ENCODE data around the gene NPB. TPM values are rescaled to one million over a fixed set of nuclear protein-coding genes. Genes with fewer than 3 reads are reported as not detected.

Gene NPB
- total RNA-seq, 2 donors from 2014 or later, result 0.66 to 1.8 TPM

DNA sequence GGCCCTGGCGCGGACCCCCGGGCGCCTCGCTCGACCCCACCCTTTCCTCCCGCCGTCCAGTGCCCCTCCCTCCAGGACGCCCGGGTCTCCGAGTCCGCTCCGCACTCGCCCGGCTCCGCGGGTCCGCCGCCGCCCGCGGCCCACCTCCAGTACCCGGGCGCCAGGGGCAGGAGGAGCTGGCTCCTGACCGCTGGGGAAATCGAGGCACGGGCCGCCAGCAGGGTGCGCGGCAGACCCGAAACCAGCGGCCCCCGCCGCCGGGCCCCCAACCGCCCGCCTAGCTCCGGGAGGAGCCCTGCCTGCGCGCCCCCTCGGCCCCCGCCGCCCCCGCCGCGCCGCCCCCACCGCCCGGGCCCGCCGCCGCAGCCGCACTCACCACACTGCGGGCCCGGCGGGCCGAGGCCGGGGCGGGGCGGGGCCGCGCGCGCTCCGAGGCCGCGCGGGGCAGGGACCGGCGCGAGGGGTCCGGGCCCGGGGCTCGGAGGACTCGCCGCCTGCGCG is 25.2 kb downstream of the NPB start:
- Histone ChIP-seq H3K27ac (peak overlapping the region; percentile 89 to 98 (median 96)), H3K36me3 (replicated peaks in 1 of 2; ENCODE audit: insufficient read depth in 1 of 2, low read depth in 2 of 2) (no peaks in the 10 kb centered on the region), H3K9me3 (no peaks in the 10 kb centered on the region), H3K4me3 (peak overlapping the region; percentile 85 to 98), H3K27me3 (no peaks in the 10 kb centered on the region), H3K4me1 (peaks cover 51% of the 10 kb centered on the region)
- ATAC-seq (peak; percentile 0), DNase-seq (no peak)
- intact Hi-C loops (cut with DNase I), result no loop called here
- no peak for TF ChIP-seq POLR2A (IDR thresholded peaks at IDR 0.05)
- TF ChIP-seq, protein P1, sequence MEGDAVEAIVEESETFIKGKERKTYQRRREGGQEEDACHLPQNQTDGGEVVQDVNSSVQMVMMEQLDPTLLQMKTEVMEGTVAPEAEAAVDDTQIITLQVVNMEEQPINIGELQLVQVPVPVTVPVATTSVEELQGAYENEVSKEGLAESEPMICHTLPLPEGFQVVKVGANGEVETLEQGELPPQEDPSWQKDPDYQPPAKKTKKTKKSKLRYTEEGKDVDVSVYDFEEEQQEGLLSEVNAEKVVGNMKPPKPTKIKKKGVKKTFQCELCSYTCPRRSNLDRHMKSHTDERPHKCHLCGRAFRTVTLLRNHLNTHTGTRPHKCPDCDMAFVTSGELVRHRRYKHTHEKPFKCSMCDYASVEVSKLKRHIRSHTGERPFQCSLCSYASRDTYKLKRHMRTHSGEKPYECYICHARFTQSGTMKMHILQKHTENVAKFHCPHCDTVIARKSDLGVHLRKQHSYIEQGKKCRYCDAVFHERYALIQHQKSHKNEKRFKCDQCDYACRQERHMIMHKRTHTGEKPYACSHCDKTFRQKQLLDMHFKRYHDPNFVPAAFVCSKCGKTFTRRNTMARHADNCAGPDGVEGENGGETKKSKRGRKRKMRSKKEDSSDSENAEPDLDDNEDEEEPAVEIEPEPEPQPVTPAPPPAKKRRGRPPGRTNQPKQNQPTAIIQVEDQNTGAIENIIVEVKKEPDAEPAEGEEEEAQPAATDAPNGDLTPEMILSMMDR (IDR thresholded peaks at IDR 0.05), result no peak
- 1% methylated on average over 24 of the region's 78 CpGs; no CpG with 5 or more reads in 1 of the 2 donors for WGBS, 2 donors

DNA sequence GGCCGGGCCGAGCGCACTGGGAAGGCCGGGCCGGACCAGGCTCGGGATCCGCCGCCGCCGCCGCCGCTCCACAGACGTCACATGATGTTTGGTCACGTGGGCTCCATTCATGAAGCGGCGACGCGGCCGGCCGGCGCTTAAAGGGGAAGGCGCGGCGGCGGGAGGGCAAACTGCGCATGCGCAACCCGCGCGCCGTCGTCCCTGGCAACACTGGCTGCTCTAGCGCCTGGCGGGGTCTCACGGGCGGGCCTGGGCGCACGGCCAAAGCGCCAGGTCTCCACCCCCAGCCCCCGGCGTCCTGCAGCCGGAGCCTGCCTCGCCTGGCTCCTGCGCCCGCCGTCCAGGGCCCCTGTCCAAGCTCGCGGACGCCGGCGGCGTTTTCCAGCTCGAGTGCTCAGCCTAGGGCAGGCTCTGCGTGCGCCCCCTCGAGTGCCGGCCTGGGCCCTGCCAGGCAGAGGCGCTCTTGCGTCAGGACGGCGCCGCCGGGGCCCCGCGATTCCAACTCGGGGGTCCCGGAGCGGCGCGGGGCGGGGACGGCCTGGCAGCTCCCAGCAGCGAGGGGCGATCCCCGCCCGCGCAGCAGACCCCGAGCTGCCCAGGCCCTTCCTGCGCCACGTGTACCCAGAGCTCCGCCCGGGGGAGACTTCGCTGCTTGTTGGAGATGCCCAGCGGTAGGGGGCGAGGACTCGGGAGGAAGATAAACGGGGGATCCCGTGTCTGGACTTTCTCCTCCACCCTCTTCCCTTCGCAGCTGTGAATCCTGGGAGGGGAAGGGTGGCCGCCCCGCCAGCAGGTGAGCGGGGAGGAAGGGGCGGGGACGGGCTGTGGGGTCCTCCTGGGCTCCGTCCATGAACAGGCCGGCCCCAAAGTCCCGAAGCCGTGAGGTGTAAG is 25.9 kb downstream of the NPB start, which contains the start of gene MAFG:
MAFG (minus strand) TSS at position 83 of the 891 bp plus-strand sequence. CDS start 4,550 bp downstream, outside the sequence.
- 1% methylated on average over 82 of the region's 98 CpGs; no CpG with 5 or more reads in 1 of the 2 donors for WGBS, 2 donors
- Histone ChIP-seq H3K4me3 (peak within 1 kb of the TSS; percentile 85 to 98), H3K36me3 (replicated peaks in 1 of 2; ENCODE audit: insufficient read depth in 1 of 2, low read depth in 2 of 2) (no peaks in the 10 kb centered on the region), H3K27me3 (no peaks in the 10 kb centered on the region), H3K4me1 (peaks cover 48% of the 10 kb centered on the region), H3K9me3 (no peaks in the 10 kb centered on the region), H3K27ac (peak within 1 kb of the TSS; percentile 89 to 98 (median 96))
- TF ChIP-seq POLR2A (IDR thresholded peaks at IDR 0.05), result peak; percentile 32 to 53 (median 52)
- TF ChIP-seq, protein P1 (IDR thresholded peaks at IDR 0.05), result peak in 3 of 7 experiments; percentile 13 to 42 (median 15)
- ATAC-seq (peak; percentile 73), DNase-seq (peak; percentile 90 to 94 (median 94))
- intact Hi-C loops (cut with DNase I), result no loop called here

DNA sequence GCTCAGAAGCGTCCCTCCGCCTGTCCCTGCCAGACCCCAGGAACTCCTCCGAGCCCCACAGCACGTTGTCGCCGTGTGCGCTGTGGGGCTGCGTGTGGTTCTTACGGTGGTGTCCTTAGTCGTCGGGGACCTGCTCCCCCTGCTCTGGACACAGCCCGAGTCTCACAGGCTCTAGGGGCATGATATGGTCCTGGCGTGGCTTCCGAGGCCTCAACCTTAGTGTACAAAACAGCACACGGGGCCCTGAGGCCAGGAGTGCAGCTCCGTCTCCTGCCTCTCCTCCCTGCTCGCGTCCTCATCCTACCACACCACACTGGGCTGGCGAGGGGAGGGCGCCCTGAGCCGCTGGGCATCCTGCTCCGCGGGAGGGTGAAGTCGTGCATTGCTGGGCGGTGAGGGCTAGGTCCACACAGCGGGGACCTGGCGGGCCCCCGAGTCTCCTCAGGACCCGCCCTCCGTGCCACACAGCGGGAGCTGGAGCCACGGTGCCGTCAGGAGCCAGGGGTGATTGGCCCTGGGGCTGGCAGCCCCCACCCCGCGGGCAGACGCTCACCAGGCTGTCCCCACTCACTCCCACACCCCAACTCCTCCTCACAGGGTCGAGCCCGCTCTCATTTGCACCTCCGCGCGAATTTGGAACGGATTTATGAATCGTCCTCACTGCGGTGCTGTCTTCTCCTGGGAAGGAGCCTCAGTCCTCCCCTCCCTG is 26.7 kb downstream of the NPB start:
- no peak for DNase-seq
- Histone ChIP-seq H3K9me3 (no peaks in the 10 kb centered on the region), H3K4me1 (peaks cover 40% of the 10 kb centered on the region), H3K4me3 (peak overlapping the region in 1 of 2 donors; percentile 60), H3K36me3 (replicated peaks in 1 of 2; ENCODE audit: insufficient read depth in 1 of 2, low read depth in 2 of 2) (no peaks in the 10 kb centered on the region), H3K27me3 (no peaks in the 10 kb centered on the region), H3K27ac (peak overlapping the region in 1 of 4 donors; percentile 64)
- ATAC-seq, result no peak
- 39 to 100% methylated on average over 7 to 44 of the region's 44 CpGs for WGBS, 2 donors
- intact Hi-C loops (cut with DNase I), result no loop called here
- TF ChIP-seq, protein P1 (IDR thresholded peaks at IDR 0.05), result no peak
- no peak for TF ChIP-seq POLR2A (IDR thresholded peaks at IDR 0.05)

DNA sequence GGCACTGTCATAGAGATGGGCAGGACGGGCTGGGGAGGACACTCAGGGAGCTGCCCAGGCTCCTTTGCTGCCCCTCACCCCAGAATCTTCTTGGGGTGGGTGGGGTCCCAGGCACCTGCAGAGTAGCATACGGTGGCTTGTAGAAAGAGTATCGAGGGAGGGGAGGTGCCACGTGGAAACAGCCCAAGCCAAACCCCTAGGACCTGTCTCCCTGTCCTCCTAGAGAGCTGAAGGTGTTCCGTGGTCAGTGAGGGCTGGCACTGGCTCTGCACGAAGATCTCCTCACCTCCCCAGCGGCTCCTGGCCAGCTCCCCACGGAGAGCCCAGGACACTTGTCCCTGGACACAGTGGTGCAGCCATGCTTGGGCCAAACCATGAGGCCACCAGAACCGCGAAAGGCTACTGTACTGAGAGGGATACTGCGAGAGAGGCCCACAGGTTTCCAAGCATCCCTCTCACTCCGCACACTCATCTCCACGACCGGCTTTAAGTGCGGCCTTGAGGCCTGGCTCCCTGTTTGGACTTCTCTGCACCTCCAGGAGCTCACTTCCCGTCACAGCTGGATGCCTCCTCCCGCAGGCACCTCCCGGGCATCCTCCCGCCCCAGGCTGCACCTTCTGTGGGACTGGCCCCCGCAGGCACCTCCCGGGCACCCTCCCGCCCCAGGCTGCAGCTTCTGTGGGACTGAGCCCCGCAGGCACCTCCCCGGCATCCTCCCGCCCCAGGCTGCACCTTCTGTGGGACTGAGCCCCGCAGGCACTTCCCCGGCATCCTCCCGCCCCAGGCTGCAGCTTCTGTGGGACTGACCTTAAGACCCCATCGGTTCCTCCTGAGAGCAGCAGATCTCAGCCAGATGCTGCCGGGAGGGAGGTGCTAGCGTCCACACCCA is 27.5 kb downstream of the NPB start:
- DNase-seq (no peak), ATAC-seq (no peak)
- intact Hi-C loops (cut with DNase I), result no loop called here
- Histone ChIP-seq H3K4me1 (peaks cover 32% of the 10 kb centered on the region), H3K27ac (no peak overlapping the region), H3K36me3 (replicated peaks in 1 of 2; ENCODE audit: insufficient read depth in 1 of 2, low read depth in 2 of 2) (no peaks in the 10 kb centered on the region), H3K9me3 (no peaks in the 10 kb centered on the region), H3K4me3 (no peak overlapping the region), H3K27me3 (no peaks in the 10 kb centered on the region)
- TF ChIP-seq, protein P1 (IDR thresholded peaks at IDR 0.05), result no peak
- TF ChIP-seq POLR2A (IDR thresholded peaks at IDR 0.05), result no peak
- 88 to 92% methylated on average over 26 to 28 of the region's 31 CpGs for WGBS, 2 donors
